MM.1S (cell line): ENCODE data around the gene PPP1R13B.

Experiments used
- DNase-seq: peaks from one replicate; pipeline ENCODE4 v3.0.0-alpha.2; 2015
- H2AFZ ChIP-seq: fragments of 300-600 bp; sonication (generic); 2 replicates; pipeline ENCODE4 v1.6.0; 2016; ENCODE audit warnings: antibody characterized with exemption, low read length
- H3F3A ChIP-seq: fragments of 300-600 bp; sonication (generic); 2 replicates; pipeline ENCODE4 v1.6.1; 2016; ENCODE audit warnings: mild to moderate bottlenecking, antibody characterized with exemption, low read length, moderate library complexity, mixed read lengths; ENCODE audit not compliant: insufficient read depth
- H3K27ac ChIP-seq: fragments of 300-600 bp; sonication (generic); 2 replicates; pipeline ENCODE4 v1.5.1; 2016; ENCODE audit warnings: mild to moderate bottlenecking, low read length
- H3K27me3 ChIP-seq: fragments of 300-600 bp; sonication (generic); replicated peaks from 2 replicates; pipeline ENCODE4 v1.6.0; 2016; ENCODE audit warnings: low read length; ENCODE audit not compliant: insufficient read depth
- H3K36me3 ChIP-seq: fragments of 300-600 bp; sonication (generic); replicated peaks from 2 replicates; pipeline ENCODE4 v1.6.1; 2016; ENCODE audit warnings: mild to moderate bottlenecking, low read length, mixed read lengths; ENCODE audit not compliant: insufficient read depth
- H3K4me1 ChIP-seq: fragments of 300-600 bp; sonication (generic); 2 replicates; pipeline ENCODE4 v1.6.1; 2016; ENCODE audit warnings: low read length, mixed read lengths
- H3K4me2 ChIP-seq: fragments of 300-600 bp; sonication (generic); 2 replicates; pipeline ENCODE4 v1.6.0; 2016; ENCODE audit warnings: low read depth, low read length
- H3K4me3 ChIP-seq: fragments of 300-600 bp; sonication (generic); 2 replicates; pipeline ENCODE4 v1.5.1; 2016; ENCODE audit warnings: low read length, mixed read lengths
- H3K79me2 ChIP-seq: fragments of 300-600 bp; sonication (generic); 2 replicates; pipeline ENCODE4 v1.6.1; 2016; ENCODE audit warnings: mixed run types, low read length, mixed read lengths
- H3K9ac ChIP-seq: fragments of 300-600 bp; sonication (generic); 2 replicates; pipeline ENCODE4 v1.6.1; 2016; ENCODE audit warnings: low read length, mixed read lengths
- H3K9me2 ChIP-seq: fragments of 300-600 bp; sonication (generic); replicated peaks from 2 replicates; pipeline ENCODE4 v1.6.1; 2016; ENCODE audit warnings: mild to moderate bottlenecking, low read length, mixed read lengths; ENCODE audit not compliant: insufficient read depth
- H3K9me3 ChIP-seq: fragments of 300-600 bp; sonication (generic); replicated peaks from 2 replicates; pipeline ENCODE4 v1.6.1; 2016; ENCODE audit warnings: mild to moderate bottlenecking, low read length, mixed read lengths; ENCODE audit not compliant: insufficient read depth
- H4K20me1 ChIP-seq: fragments of 300-600 bp; sonication (generic); 2 replicates; pipeline ENCODE4 v1.6.1; 2016; ENCODE audit warnings: mild to moderate bottlenecking, low read length, moderate library complexity, mixed read lengths; ENCODE audit not compliant: insufficient read depth
- CTCF ChIP-seq: fragments of 300-600 bp; sonication (generic); IDR thresholded peaks from 2 replicates; pipeline ENCODE4 v1.5.1; 2016; ENCODE audit warnings: antibody characterized with exemption, low read length, mixed read lengths
- EZH2 ChIP-seq: fragments of 300-600 bp; sonication (generic); optimal IDR thresholded peaks from 2 replicates; pipeline ENCODE3; 2017; ENCODE audit warnings: low read depth, mild to moderate bottlenecking, antibody characterized with exemption, low read length, mixed read lengths
- EZH2phosphoT487 ChIP-seq: fragments of 300-600 bp; sonication (generic); IDR thresholded peaks from 2 replicates; pipeline ENCODE4 v1.6.1; 2018; ENCODE audit warnings: antibody characterized with exemption, low read length

Gene PPP1R13B

DNA sequence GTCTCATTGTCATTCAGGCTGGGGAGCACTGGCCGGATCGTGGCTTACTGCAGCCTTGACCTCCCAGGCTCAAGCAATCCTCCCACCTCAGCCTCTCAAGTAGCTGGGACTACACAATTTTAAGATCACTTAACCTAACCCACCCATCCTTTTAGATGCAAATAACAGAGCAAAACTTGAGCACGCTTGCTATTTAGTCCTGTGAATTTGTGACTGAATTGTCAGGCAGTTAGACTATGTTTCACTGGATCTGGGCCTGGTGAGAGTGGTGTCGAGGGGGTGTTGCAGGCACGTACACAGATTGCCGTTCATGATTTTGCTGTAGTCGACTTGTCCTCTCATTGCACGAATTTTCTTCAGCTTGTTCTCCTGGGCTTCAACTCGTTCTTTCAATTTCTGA, 93.6 kb downstream of the PPP1R13B start:
- Histone ChIP-seq H3K36me3 (no peaks in the 10 kb centered on the region), H3F3A (no peaks in the 10 kb centered on the region), H3K9ac (no peak overlapping the region), H3K4me2 (no peak overlapping the region), H3K27me3 (no peaks in the 10 kb centered on the region), H3K79me2 (no peaks in the 10 kb centered on the region), H2AFZ (no peak overlapping the region), H4K20me1 (no peaks in the 10 kb centered on the region), H3K9me3 (no peaks in the 10 kb centered on the region), H3K4me3 (no peak overlapping the region), H3K9me2 (no peaks in the 10 kb centered on the region), H3K27ac (no peak overlapping the region), H3K4me1 (peaks cover 2% of the 10 kb centered on the region)
- TF ChIP-seq EZH2phosphoT487 (no peak), CTCF (no peak), EZH2 (no peak)
- DNase-seq = no peak

- Histone ChIP-seq H3K4me1 (peaks cover 11% of the 10 kb centered on the region), H3K4me3 (no peak overlapping the region), H3K4me2 (no peak overlapping the region), H3K27ac (no peak overlapping the region), H4K20me1 (no peaks in the 10 kb centered on the region), H3K36me3 (no peaks in the 10 kb centered on the region), H3K9me2 (no peaks in the 10 kb centered on the region), H3F3A (no peaks in the 10 kb centered on the region), H3K9ac (no peak overlapping the region), H2AFZ (no peak overlapping the region), H3K27me3 (no peaks in the 10 kb centered on the region), H3K79me2 (no peaks in the 10 kb centered on the region), H3K9me3 (no peaks in the 10 kb centered on the region)
- no peak for DNase-seq
- TF ChIP-seq CTCF (no peak), EZH2phosphoT487 (no peak), EZH2 (no peak)
Observed at GRCh38 chr14:103749860-103750259, 97.5 kb downstream of the PPP1R13B start.

GRCh38 chr14:103749452-103749851, 97.9 kb downstream of the PPP1R13B start:
- DNase-seq = no peak
- H3K36me3 ChIP-seq = no peaks in the 10 kb centered on the region
- no peak overlapping the region for H3K27ac ChIP-seq

More at GRCh38 chr14:103749452-103749851, 97.9 kb downstream of the PPP1R13B start:
- H3K27me3 ChIP-seq = no peaks in the 10 kb centered on the region
- no peak overlapping the region for H3K4me2 ChIP-seq
- H3K9ac ChIP-seq = no peak overlapping the region
- no peaks in the 10 kb centered on the region for H3K79me2 ChIP-seq
- no peaks in the 10 kb centered on the region for H4K20me1 ChIP-seq
- no peaks in the 10 kb centered on the region for H3K9me3 ChIP-seq
- H3K4me3 ChIP-seq = no peak overlapping the region
- H3F3A ChIP-seq = no peaks in the 10 kb centered on the region
- no peak overlapping the region for H2AFZ ChIP-seq
- no peaks in the 10 kb centered on the region for H3K9me2 ChIP-seq
- peaks cover 11% of the 10 kb centered on the region for H3K4me1 ChIP-seq
- TF ChIP-seq EZH2 = no peak
- TF ChIP-seq CTCF = no peak
- no peak for TF ChIP-seq EZH2phosphoT487
